Activated T-helper 1 cell treated with Interleukin-2 at 50 U/mL for 16 hours (primary cell): ENCODE results near the gene PRDM2.

Experiments used
- DNase-seq: peaks from one replicate; pipeline ENCODE4 v3.0.0-alpha.2; 2020; ENCODE audit warnings: low read depth

Gene PRDM2

DNA sequence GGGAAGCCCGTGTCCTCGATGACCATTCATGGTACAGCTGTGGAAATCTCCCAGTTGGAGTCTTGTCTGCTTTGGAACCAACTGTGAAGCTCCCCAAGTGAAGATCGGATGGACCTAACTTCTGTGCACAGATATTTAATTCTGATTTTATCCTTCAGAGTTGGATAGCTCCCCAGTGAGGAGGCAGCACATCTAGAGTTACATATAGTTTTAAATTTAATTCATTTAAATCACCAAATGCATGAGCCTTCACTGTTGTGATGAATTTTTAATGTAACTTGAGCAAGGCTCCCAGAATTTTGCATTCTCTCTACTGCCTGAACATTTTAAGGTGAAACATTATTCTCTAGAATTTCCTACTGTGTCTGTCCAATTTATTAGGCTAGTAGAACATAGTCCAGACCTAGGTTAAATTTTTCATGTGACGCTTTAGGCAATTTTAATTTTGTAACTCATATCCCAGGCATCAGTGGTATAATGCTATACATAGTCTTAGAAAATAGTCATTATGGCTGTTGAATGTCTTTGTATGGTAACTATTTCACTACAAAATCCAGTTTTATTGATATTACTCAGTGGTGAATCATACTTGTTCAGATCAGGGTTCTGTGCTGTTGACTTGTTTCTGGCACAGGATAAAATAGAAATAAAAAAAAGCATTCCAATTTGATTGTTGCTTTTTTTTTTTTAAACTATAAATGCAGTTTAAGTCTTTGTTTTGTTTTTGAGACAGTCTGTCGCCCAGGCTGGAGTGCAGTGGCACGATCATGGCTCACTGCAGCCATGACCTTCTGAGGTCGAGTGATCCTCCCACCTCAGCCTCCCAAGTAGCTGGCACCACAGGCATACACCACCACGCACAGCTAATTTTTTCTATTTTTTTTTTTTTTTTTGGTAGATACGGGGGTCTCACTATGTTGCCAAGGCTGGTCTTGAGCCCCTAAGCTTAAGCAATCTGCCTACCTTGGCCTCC lies 66.9 kb downstream of the PRDM2 start:
- DNase-seq = no peak

DNA sequence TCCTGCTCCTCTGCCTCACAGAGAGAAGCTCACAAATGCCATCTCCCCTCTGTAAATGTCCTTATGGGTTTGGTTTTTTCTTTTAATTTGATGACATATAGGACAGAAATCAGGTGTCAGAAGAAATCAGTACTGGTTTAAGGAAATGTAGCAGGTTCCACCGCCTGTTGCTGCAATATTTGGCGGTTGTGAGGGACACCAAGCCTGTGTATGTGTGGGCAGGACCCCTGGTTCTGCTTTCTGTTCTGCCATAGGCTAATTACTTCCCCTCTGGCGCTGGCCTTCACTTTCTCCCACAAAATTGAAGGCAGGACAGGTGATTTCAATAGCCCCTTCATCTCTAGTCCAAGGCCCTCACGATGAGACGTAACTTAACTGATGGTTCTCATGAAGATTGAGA lies 69.2 kb downstream of the PRDM2 start:
- no peak for DNase-seq

DNA sequence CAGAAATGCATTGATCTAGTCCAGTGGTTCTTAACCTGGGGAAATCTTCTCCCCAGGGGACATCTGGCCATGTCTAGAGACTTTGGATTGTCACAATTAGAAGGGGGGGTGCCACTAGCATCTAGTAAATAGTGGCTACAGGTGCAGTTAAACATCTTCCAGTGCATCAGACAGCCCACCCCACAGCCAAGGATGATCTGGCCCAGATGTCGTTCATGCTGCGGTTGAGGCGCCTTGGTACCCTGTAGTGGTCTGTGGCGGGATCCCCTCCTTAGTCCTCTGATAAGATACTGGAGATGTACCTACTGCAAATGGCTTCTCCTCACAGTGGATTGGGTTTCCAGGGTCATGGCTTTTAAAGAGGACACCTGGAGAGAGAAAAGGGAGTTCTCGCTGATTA lies 69.8 kb downstream of the PRDM2 start:
- no peak for DNase-seq

DNA sequence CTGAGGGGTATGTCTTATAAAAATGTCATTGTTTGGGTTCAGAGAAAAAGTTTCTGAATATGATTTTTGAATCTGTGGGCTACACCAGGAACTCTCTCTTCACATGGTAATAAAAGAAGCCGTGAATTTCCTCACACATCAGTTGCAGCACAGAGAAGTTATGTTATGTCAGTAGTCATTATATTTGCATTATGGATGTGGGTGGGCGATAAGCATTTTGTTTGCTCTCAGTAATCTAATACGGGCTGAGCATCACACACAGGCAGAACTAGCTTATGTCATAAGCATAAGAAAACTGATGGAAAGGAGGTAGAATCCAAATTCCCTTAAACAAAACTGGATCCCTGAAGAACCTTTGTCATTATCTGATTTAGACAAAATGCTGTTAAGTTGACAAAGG lies 70.8 kb downstream of the PRDM2 start:
- no peak for DNase-seq

DNA sequence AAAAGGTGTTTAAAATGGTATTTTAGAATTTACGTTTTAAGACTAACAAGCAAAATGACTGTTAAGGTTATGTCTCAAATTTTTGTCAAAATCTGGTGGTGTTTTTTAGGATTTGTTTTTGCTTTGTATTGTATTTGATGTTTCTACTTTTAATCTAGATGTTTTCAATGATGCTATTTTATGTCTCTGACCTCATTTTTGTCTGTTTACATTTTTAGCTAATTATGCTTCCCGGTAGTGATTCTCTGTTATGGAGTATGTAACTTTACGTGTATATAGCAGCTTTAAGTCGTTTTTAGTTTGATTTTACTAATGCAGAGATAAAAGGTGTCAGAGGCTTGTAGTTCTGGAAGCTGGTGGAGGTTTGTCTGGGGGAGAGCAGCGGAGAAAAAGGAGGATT lies 71.8 kb downstream of the PRDM2 start:
- DNase-seq = no peak

DNA sequence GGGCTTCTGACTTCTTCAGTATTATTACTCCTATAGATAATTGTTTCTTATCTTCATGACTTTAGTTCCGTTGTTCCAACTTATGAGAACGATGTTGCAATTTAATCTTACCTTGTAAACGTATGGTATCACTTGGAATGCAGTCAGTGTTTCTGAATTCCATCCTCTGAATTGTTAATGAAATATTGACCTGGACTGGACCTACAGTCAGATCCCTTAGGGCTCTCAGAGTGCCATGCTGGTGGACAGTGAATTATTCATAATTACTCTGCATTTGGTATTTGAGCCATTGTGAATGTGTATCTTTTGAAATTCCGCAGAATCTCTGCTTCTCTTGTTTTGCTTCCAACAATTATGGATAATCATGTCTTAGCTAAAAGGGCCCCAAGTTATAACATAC lies 72.3 kb downstream of the PRDM2 start:
- DNase-seq = no peak

DNA sequence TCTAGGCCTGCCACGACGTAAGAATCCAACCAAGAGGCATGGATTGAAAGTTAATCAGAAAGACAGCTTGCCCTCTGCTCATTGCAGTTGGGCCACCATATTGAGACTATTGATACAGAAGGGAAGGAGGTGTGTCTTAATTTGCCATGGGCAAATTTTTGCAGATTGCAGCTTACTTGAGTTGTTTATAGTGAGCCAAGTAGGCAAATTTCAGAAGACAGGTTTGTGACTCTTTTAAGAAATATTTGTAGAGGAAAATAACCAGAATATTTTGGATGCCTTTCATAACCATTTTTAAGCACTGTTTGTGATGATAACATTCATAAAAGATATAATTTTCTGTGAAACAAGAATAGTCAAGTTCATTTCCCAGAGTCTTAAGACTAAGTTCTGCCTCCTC lies 74.1 kb downstream of the PRDM2 start:
- DNase-seq = no peak

DNA sequence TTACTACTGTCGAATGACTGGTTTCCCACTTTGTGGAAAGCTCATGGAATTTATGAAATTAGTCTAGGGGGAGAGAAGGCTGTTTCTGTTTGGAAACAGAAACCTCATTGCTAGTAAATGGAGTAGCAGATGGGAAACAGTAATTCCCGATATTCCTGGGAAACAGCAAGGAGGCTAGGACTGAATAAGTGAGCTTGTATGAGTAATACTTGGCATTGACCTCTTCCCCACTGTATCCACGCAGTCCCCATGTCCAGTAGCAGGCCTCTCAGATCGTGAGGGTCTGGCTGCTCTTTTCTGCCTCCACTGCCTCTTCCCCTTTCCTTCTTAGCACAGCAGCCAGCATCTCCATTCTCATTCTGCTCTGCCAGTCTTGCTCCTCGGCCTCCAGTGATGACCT lies 75.5 kb downstream of the PRDM2 start:
- no peak for DNase-seq

DNA sequence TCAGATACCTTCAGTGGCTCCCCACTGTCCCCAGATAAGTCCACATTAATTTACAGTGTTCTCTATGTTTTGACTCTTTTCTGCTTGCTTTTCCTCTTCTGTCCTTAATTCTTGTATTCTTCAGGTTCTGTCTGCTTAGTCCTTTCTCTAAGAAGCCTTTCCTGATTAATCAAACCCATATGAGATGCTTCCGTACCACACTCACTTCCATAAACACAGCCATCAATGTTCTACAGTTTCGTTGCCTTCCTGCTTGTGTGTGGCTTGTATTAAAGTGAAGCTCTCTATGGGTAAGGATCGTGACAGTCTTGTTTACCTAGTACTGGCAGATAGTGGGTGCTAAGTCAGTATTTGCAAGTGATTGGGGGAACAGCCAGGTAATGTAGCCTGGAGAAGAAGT lies 75.9 kb downstream of the PRDM2 start:
- no peak for DNase-seq

DNA sequence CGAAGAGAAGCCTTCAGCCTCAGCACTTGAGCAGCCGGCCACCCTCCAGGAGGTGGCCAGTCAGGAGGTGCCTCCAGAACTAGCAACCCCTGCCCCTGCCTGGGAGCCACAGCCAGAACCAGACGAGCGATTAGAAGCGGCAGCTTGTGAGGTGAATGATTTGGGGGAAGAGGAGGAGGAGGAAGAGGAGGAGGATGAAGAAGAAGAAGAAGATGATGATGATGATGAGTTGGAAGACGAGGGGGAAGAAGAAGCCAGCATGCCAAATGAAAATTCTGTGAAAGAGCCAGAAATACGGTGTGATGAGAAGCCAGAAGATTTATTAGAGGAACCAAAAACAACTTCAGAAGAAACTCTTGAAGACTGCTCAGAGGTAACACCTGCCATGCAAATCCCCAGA lies 78.4 kb downstream of the PRDM2 start:
- no peak for DNase-seq

DNA sequence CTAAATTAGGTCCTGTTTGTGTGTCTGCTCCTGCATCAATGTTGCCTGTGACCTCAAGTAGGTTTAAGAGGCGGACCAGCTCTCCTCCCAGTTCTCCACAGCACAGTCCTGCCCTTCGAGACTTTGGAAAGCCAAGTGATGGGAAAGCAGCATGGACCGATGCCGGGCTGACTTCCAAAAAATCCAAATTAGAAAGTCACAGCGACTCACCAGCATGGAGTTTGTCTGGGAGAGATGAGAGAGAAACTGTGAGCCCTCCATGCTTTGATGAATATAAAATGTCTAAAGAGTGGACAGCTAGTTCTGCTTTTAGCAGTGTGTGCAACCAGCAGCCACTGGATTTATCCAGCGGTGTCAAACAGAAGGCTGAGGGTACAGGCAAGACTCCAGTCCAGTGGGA lies 79.9 kb downstream of the PRDM2 start:
- DNase-seq = no peak

DNA sequence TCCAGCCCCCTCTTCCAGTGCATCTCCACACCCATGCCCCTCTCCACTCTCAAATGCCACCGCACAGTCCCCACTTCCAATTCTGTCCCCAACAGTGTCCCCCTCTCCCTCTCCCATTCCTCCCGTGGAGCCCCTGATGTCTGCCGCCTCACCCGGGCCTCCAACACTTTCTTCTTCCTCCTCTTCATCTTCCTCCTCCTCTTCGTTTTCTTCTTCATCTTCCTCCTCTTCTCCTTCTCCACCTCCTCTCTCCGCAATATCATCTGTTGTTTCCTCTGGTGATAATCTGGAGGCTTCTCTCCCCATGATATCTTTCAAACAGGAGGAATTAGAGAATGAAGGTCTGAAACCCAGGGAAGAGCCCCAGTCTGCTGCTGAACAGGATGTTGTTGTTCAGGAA lies 80.8 kb downstream of the PRDM2 start:
- DNase-seq = no peak

DNA sequence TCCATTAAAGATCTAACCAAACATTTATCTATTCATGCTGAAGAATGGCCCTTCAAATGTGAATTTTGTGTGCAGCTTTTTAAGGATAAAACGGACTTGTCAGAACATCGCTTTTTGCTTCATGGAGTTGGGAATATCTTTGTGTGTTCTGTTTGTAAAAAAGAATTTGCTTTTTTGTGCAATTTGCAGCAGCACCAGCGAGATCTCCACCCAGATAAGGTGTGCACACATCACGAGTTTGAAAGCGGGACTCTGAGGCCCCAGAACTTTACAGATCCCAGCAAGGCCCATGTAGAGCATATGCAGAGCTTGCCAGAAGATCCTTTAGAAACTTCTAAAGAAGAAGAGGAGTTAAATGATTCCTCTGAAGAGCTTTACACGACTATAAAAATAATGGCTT lies 81.2 kb downstream of the PRDM2 start:
- no peak for DNase-seq

DNA sequence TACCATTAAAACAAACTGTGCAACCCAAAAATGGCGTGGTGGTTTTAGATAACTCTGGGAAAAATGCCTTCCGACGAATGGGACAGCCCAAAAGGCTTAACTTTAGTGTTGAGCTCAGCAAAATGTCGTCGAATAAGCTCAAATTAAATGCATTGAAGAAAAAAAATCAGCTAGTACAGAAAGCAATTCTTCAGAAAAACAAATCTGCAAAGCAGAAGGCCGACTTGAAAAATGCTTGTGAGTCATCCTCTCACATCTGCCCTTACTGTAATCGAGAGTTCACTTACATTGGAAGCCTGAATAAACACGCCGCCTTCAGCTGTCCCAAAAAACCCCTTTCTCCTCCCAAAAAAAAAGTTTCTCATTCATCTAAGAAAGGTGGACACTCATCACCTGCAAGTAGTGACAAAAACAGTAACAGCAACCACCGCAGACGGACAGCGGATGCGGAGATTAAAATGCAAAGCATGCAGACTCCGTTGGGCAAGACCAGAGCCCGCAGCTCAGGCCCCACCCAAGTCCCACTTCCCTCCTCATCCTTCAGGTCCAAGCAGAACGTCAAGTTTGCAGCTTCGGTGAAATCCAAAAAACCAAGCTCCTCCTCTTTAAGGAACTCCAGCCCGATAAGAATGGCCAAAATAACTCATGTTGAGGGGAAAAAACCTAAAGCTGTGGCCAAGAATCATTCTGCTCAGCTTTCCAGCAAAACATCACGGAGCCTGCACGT lies 82.1 kb downstream of the PRDM2 start:
- no peak for DNase-seq

DNA sequence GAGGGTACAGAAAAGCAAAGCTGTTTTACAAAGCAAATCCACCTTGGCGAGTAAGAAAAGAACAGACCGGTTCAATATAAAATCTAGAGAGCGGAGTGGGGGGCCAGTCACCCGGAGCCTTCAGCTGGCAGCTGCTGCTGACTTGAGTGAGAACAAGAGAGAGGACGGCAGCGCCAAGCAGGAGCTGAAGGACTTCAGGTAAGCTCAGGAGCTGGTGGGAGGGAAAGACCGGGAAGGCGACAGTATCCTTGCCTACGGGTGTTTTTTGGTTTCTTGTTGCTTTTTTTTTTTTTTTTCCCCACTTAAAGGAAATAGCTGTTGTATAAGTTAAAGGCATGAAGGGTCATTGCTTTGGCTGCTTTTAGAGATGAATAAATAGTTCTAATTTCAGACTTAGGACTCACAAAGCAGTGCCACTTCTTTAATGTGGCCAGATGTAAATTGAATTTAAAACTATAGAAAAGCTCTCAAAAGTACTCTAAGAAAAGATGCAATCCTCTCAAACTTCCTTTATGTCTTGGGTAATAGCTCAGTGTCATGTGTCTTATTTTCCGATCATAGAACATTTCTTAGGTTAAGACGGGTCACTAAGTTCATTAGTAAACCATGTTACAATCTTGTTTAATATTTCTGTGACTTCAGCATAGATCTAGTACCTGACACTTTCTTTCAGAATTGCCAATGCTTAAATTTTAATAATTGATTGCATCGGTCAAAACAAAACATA lies 82.8 kb downstream of the PRDM2 start:
- no peak for DNase-seq

DNA sequence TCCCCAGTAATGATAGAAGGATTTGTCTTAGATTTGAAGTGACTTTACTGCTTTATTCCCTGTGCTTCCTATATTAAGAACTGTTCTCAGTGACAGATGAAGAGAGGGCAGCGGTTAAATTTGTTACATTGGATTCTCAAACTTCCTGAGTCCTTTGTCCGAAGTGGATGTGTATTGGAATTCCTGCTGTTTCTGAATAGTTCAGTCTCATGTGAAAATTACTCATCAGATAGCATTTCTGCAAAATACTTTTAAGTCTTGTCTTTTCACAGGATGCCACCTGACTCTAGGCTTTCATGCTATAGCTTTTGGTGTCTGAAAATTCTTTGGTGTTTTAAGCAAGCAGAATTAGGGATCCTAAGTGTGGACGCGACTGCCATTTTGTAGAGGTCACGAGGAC lies 83.6 kb downstream of the PRDM2 start:
- DNase-seq = no peak

DNA sequence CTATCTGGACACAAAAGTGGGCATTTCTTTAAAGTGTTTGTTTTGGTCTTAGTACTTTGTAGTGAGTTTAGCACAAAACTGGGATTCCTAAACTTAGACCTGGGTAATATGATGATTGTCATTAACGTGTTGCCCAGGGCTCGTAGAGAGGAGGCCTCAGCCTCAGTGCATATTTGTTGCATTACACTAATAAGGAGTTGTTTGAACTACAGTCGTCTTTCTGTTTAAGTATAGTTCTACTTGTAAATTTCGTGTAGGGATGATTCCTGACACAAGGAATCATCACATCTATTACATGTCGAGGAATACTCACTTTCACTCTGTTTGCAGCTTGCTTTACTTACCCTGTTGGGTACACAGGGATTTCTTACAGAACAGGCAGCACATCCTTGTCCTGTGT lies 85.0 kb downstream of the PRDM2 start:
- no peak for DNase-seq

DNA sequence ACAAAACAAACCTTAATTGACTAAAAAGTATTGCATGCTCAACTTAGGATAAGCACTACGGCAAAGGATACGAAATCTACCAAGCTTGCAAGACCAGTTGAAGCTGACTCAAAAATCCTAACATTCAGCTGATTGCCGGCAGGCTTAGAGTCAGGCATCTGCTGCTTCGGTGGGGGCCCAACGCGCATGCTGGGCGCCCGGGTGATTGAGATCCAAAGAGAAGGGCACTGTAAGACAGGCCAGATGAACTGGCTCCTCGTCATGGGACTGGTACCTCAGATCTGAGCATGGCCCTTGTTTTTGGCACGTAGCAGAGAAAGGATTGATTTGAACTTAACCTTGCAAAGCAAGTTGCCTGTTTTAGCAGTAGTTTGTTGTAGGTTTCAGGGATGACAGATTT lies 86.6 kb downstream of the PRDM2 start:
- DNase-seq = no peak

DNA sequence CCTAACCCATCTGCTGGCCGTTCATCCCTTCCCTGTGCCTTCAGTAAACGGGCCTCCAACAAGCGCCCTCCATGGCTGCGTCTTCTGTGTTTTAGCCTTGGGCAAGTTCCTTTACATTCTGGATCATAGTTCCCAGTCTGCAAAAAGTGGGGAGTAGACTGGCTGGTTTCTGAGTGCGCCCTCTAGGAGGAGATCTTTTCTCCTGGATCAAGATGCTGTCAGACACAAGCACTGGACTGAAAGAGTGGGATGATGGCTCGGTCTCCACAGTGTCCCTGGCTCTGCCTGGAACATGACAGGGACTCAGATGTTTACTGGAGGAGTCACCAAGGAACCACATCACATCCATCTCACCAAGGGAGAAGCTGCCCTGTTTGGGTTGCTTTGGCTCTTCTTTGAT lies 88.8 kb downstream of the PRDM2 start:
- DNase-seq = no peak

DNA sequence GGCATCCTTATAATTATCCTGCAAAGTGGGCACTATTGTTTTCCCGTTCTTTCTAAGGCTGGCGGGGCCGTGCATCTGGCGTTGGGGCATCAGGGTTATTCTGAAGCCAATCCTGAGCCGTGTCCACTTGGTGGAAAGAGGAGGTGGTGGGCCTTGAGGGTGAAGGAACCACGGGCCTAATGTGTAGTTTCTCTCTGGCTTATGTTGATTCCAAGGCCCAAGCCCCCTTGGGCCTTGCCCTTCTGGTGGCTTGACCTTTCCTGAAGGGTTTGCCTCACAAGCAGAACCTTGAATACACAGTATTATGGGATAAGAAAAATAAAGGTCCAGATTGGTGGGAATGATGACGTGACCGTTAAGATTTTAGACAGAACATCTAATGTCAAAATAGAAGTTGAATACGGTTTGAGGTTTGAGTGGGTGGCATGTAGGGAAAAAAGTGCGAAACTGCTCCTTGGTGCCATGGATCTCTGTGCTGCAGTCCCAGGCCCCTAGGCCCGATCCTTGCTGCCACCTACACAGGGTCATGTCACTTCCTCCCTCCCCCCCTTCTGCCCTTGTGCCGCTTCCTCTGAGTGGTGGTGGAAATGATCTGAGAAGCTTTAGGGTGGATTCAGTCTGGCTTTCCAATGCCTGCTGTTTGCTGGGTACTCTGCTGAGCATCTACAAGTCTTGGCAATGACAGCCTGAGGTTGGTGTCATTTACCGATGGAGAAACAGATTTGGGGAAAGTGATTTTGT lies 90.5 kb downstream of the PRDM2 start:
- no peak for DNase-seq

DNA sequence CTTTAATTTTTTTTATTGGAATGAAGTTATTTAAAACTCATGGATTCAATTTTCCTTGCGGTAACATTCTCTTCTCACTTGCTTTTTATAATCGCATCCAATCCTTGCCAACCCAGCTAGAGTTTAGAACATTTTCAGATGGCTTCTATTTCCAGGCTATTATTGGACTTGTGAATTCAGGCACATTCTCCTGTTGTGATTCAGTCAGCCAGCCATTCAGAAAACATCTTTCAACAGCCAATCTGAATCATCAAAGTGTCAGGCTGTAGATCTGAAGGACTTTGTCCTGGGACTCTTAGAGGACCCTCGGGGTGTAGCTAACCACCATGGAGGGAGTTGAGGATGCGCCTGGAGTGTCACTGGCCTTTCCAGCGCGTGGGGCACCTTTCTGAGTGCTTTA lies 92.4 kb downstream of the PRDM2 start:
- DNase-seq = no peak

DNA sequence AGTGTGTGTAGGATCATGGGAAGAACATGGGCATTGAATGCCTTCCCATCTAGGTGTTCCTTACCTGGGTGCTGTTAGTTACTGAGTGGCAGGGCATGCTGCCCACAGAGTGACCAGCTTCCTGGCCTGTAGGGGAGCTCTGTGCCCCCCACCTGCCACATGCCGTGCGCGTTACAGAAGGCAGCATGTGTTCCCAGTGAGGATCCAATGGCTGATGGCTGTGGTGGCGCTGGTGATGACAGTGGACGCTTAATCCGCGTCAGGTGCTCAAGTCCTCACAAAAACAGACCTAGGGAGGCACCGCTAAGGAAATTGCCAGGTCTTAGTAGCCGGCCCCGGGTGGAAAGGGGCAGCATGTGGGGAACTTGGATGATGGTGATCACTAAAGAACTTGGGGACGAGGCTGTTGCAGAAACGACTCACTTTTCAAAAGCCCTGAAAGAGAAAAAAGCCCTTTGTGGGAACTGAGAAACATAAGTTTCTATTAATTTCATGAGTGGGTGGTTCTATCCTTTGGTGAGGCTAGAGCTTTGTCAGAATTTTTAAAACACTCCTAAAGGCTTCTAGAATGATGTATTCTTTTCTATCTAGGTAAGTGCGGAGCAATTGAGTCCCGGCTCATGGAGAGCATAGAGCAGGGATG lies 93.2 kb downstream of the PRDM2 start:
- DNase-seq = no peak
